ENCODE measurements around the gene AKR1C2. TPM values are rescaled to one million over a fixed set of nuclear protein-coding genes. Genes with fewer than 3 reads are reported as not detected.

Gene AKR1C2
- total RNA-seq, 2 experiments from 2014 or later: 0.17 TPM; not detected in 1

GRCh38 chr10:4939224-4940072, 64.2 kb downstream of the AKR1C2 start:
- Mint-ChIP-seq H3K4me1 (no peaks in the 10 kb centered on the region), H3K27ac (no peak overlapping the region), H3K27me3 (no peaks in the 10 kb centered on the region), H3K4me3 (no peak overlapping the region), H3K36me3 (ENCODE audit: low read depth) (no peaks in the 10 kb centered on the region), H3K9me3 (no peaks in the 10 kb centered on the region)
- ChIA-PET POLR2A (no interaction called here), CTCF (no interaction called here)
- DNase-seq: no peak

Other genes with a start within 250 kb of the AKR1C2 start
- 10 to 100 TPM; 11.2 to 13.8 TPM for gene AKR1E2, start 177.7 kb downstream of the AKR1C2 start, total RNA-seq
- gene AKR1C1, start 40.4 kb downstream of the AKR1C2 start, total RNA-seq: 1 to 10 TPM in 1 of 2 experiments, under 1 TPM in 1; 0.89 to 1.1 TPM
- 1 to 10 TPM; 5.9 to 6.1 TPM for gene AKR1C3, start 90.6 kb upstream of the AKR1C2 start, total RNA-seq
- under 1 TPM; 0.27 to 0.50 TPM for gene AKR1C8, start 181.3 kb upstream of the AKR1C2 start, total RNA-seq
- not detected for gene AKR1C4, start 193.0 kb upstream of the AKR1C2 start, total RNA-seq

All from activated CD4-positive, alpha-beta T cell treated with anti-CD3 and anti-CD28 coated beads, Interleukin-2, amount 10 ng/mL, durations not matched to agents 7 days and 5 days (primary cell).